GM11168 (cell line): ENCODE data around the gene TSPYL2.

ENCODE experiments used
- in situ Hi-C: fragments of 300-500 bp; cut with MboI; formaldehyde crosslinking; loops from one replicate; pipeline ENCODE4 v1.12.0; 2022; ENCODE audit warnings: low sequenced_read_pairs; ENCODE audit not compliant: unreplicated experiment

TSPYL2 gene

DNA sequence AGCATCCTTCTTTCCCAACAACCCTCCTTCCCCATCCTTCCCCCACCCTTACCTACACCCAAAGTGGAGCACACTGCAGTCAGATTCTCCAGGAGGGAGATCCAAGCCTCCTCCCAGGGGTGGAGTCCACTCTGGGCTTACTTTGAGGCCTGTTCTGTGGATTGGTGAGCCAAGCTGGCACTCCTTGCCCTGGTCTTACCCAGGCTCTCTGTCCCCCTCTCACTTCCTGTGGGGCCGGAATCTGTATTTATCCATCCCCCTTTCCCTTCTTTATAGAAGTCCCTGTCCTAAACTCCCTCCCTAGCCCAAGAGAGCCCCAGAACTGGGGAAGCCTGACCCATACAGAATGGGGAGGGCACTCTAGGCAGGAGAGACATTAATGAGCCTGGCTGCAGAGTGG, 3.2 kb upstream of the TSPYL2 start:
- in situ Hi-C loops = no loop called here

- in situ Hi-C loops = no loop called here
Observed at GRCh38 chrX:53080628-53081580, 1.3 kb upstream of the TSPYL2 start.

GRCh38 chrX:53082773-53083616, 828 bp downstream of the TSPYL2 start:
- in situ Hi-C loops = no loop called here

GRCh38 chrX:53084043-53084570, 1.9 kb downstream of the TSPYL2 start:
- in situ Hi-C loops = no loop called here

- in situ Hi-C loops = no loop called here
Observed at GRCh38 chrX:53084863-53085262, 2.7 kb downstream of the TSPYL2 start.

DNA sequence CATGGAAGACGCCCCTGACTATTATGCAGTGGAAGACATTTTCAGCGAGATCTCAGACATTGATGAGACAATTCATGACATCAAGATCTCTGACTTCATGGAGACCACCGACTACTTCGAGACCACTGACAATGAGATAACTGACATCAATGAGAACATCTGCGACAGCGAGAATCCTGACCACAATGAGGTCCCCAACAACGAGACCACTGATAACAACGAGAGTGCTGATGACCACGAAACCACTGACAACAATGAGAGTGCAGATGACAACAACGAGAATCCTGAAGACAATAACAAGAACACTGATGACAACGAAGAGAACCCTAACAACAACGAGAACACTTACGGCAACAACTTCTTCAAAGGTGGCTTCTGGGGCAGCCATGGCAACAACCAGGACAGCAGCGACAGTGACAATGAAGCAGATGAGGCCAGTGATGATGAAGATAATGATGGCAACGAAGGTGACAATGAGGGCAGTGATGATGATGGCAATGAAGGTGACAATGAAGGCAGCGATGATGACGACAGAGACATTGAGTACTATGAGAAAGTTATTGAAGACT, 3.6 kb downstream of the TSPYL2 start:
- in situ Hi-C loops = no loop called here

DNA sequence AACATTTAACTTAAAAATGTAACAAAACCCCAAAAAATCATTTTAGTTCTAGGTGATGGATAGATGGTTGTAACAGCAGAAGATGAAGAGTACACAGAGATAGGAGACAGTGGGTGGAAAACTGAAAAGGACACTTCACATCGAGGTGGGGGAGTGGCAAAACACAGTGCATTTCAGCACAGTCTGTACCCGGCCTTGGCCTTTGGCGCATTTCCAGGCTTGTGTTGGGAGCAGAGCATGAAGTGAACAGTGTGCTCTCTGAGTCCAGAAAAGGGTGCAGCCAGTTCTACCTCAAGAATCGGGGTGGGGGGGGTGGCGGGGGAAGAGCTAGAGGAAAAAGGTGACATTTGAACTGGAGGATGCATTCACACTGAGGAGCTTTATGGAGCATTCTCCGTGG, 4.3 kb downstream of the TSPYL2 start:
- in situ Hi-C loops = no loop called here

DNA sequence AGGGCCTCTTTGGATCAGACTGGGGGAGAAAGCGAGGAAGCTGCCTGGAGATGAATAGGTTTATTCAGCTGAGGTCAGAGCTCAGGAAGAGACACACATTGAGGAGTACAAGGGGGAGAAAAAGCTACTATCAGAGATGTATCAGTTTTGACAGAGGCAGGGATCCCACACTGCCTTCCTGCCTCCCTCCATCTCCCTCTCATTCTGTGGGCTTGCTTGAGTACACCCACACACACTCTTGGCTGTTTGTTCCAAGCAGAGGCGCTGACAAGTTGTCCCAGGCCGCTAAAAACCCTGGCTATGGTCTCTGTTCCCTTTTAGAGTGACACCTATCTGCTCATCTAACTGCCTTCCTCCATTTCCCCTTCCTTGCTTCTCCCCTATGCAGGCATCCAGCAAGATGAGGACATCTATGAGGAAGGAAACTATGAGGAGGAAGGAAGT, 5.2 kb downstream of the TSPYL2 start:
- in situ Hi-C loops = no loop called here

GRCh38 chrX:53088136-53088974, 6.2 kb downstream of the TSPYL2 start:
- in situ Hi-C loops = no loop called here

GRCh38 chrX:53089224-53089842, 7.2 kb downstream of the TSPYL2 start:
- in situ Hi-C loops = no loop called here

DNA sequence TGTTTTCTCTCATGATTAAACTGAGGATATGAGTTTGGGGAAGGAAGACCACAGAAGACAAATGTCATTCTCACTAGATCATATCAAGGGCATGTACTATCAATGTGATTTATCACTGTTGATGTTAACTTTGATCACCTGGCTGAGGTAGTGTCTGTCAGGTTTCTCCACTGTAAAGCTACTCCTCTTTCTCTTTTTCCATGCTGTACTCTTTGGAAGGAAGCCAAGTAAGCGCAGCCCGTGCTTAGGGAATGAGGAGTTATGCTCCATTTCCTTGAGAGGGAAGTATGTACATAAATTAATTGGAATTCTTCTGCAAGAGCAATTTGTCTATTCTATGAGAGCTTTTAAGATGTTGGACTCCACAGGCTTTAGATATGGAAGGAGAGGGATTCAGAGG, 7.8 kb downstream of the TSPYL2 start:
- in situ Hi-C loops = no loop called here

GRCh38 chrX:53091354-53091753, 9.2 kb downstream of the TSPYL2 start:
- in situ Hi-C loops = no loop called here

- in situ Hi-C loops = no loop called here
Observed at GRCh38 chrX:53093177-53093655, 11.0 kb downstream of the TSPYL2 start.

GRCh38 chrX:53093748-53094581, 11.8 kb downstream of the TSPYL2 start, which contains the start of gene KANTR:
Gene KANTR (plus strand): TSS chrX:53094142. CDS start chrX:53124273, 30,131 bp downstream.
- in situ Hi-C loops = no loop called here

DNA sequence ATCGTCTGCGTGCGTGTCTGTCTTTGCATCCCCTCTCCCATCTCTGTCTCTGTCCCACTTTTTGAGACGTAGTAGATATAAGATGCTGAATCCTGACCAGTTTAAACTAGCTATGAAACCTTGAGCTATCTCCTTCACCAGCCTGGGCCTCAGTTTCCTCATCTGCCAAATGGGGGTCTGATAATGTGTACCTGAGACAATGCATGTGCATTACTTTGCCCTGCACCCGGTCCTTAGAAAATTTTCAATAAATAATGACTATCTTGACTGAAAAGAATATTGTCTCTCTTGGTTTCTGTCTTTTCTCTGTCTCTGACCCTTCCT, 12.4 kb downstream of the TSPYL2 start:
- in situ Hi-C loops = no loop called here

DNA sequence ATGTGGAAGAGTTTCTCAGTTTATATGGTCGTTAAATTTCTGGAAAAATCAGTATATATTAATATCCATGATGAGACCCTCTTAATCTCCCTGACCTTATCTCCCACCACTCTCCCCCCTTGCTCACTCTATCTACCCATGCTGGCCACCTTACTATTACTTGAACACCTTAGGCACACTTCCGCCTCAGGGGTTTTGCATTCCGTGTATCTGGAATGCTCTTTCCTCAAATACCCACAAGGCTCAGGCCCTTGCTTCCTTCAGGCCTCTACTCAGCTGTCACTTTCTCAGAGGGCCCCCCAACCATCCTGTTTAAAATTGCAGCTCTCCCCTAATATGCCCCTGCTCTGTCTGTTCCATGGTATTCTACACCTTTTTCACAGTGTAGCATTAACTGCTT, 13.6 kb downstream of the TSPYL2 start:
- in situ Hi-C loops = no loop called here

- in situ Hi-C loops = no loop called here
Observed at GRCh38 chrX:53114864-53115549, 32.8 kb downstream of the TSPYL2 start.

GRCh38 chrX:53115550-53115874, 33.3 kb downstream of the TSPYL2 start:
- in situ Hi-C loops = no loop called here
